Measurements from ENCODE around the gene RFLNA.

The RFLNA gene

GRCh38 chr12:124314766-124315165, 19.9 kb downstream of the RFLNA start:
- no peak for TF ChIP-seq CTCF (IDR thresholded peaks at IDR 0.05; ENCODE audit: insufficient read depth, low read length, missing control alignments)
- no peak for DNase-seq (ENCODE audit: low read depth, low spot score)
- ChIA-PET CTCF (interaction anchor here (0.7 to 3.6 kb wide), 5 partner anchors 258 to 283 kb away, joined by 4 to 28 read pairs (median 5); no protein-coding TSS in a partner anchor), POLR2A (no interaction called here)
- no peak overlapping the region for H3K4me3 ChIP-seq (ENCODE audit: low read depth, low read length)

GRCh38 chr12:124315372-124316044, 20.6 kb downstream of the RFLNA start:
- H3K4me3 ChIP-seq (ENCODE audit: low read depth, low read length): no peak overlapping the region
- TF ChIP-seq CTCF (IDR thresholded peaks at IDR 0.05; ENCODE audit: insufficient read depth, low read length, missing control alignments): no peak
- ChIA-PET POLR2A (no interaction called here), CTCF (interaction anchor here (0.7 to 3.6 kb wide), 9 partner anchors 9 to 459 kb away, joined by 3 to 28 read pairs (median 4); no protein-coding TSS in a partner anchor)
- DNase-seq (ENCODE audit: low read depth, low spot score): no peak

GRCh38 chr12:124316257-124316900, 21.5 kb downstream of the RFLNA start:
- DNase-seq (ENCODE audit: low read depth, low spot score): no peak

GRCh38 chr12:124317400-124317799, 22.5 kb downstream of the RFLNA start:
- H3K4me3 ChIP-seq (ENCODE audit: low read depth, low read length): no peak overlapping the region
- ChIA-PET POLR2A (no interaction called here), CTCF (interaction anchor here (3.6 kb wide), 1 partner anchor 281 kb away, joined by 28 read pairs; no protein-coding TSS in a partner anchor)
- DNase-seq (ENCODE audit: low read depth, low spot score): no peak
- no peak for TF ChIP-seq CTCF (IDR thresholded peaks at IDR 0.05; ENCODE audit: insufficient read depth, low read length, missing control alignments)

More at GRCh38 chr12:124316257-124316900, 21.5 kb downstream of the RFLNA start:
- ChIA-PET CTCF (interaction anchor here (0.7 to 3.6 kb wide), 8 partner anchors 10 to 458 kb away, joined by 3 to 28 read pairs (median 4); no protein-coding TSS in a partner anchor), POLR2A (interaction anchor here (0.5 kb wide), 1 partner anchor 449 kb away, joined by 3 read pairs; no protein-coding TSS in a partner anchor)
- TF ChIP-seq CTCF (IDR thresholded peaks at IDR 0.05; ENCODE audit: insufficient read depth, low read length, missing control alignments): no peak
- no peak overlapping the region for H3K4me3 ChIP-seq (ENCODE audit: low read depth, low read length)

- TF ChIP-seq CTCF (IDR thresholded peaks at IDR 0.05; ENCODE audit: insufficient read depth, low read length, missing control alignments): no peak
- no peak for DNase-seq (ENCODE audit: low read depth, low spot score)
- ChIA-PET POLR2A (no interaction called here), CTCF (interaction anchor here (0.9 to 2.4 kb wide), 10 partner anchors 13 to 453 kb away, joined by 3 to 42 read pairs (median 4); no protein-coding TSS in a partner anchor)
- no peak overlapping the region for H3K4me3 ChIP-seq (ENCODE audit: low read depth, low read length)
These were observed 23.6 kb downstream of the RFLNA start for GRCh38 chr12:124318278-124319020.
